ENCODE measurements around the gene PRCP. TPM values are rescaled to one million over a fixed set of nuclear protein-coding genes. Genes with fewer than 3 reads are reported as not detected.

Gene PRCP
- total and polyA plus RNA-seq, 4 donors = 27.3 to 55.2 (median 41.2) TPM

GRCh38 chr11:82898241-82898640 lies 2.0 kb downstream of the PRCP start:
- 64% methylated on average over 1 of the region's 1 CpG for WGBS
- DNase-seq (ENCODE audit: low spot score) = no peak
- H3K36me3 ChIP-seq (ENCODE audit: control insufficient read depth in 4 of 4, insufficient read depth in 3 of 4, low read depth in 1 of 4, low read length in 3 of 4) = no peaks in the 10 kb centered on the region
- TF ChIP-seq HNF4A (conservative IDR thresholded peaks at IDR 0.05) = no peak
- no peak for TF ChIP-seq SP1 (IDR thresholded peaks at IDR 0.05)
- no peak for TF ChIP-seq GABPA (IDR thresholded peaks at IDR 0.05 in 1 of 2, conservative IDR thresholded peaks at IDR 0.05 in 1 of 2)
- TF ChIP-seq RXRA (IDR thresholded peaks at IDR 0.05) = no peak
- TF ChIP-seq ZBTB33 (IDR thresholded peaks at IDR 0.05) = no peak
- TF ChIP-seq EGR1 (IDR thresholded peaks at IDR 0.05; ENCODE audit: low read depth in 2 of 2) = no peak
- no peak for TF ChIP-seq FOXA2 (IDR thresholded peaks at IDR 0.05)
- TF ChIP-seq CTCF (IDR thresholded peaks at IDR 0.05; ENCODE audit: low read depth, low read length, missing input control) = no peak
- no peak for TF ChIP-seq REST (IDR thresholded peaks at IDR 0.05)
- TF ChIP-seq HNF4G (IDR thresholded peaks at IDR 0.05) = no peak
- no peak for TF ChIP-seq YY1 (IDR thresholded peaks at IDR 0.05)
- no peaks in the 10 kb centered on the region for H3K27me3 ChIP-seq (ENCODE audit: control insufficient read depth in 4 of 4, insufficient read depth in 4 of 4, low read length in 3 of 4)
- no peak overlapping the region for H3K27ac ChIP-seq (ENCODE audit: low read depth in 1 of 2, low read length in 2 of 2)
- no peak overlapping the region for H3K4me3 ChIP-seq (ENCODE audit: low read depth in 1 of 3, low read length in 3 of 3)
- H3K9ac ChIP-seq (ENCODE audit: low read depth in 1 of 2, low read length in 2 of 2) = no peak overlapping the region
- no peaks in the 10 kb centered on the region for H3K9me3 ChIP-seq (ENCODE audit: control insufficient read depth in 4 of 4, low read length in 3 of 4)
- peaks cover 2 to 27% (median 11%) of the 10 kb centered on the region in 4 donors for H3K4me1 ChIP-seq (ENCODE audit: control insufficient read depth in 4 of 4, insufficient read depth in 4 of 4, low read length in 3 of 4)

- H3K4me3 ChIP-seq (ENCODE audit: low read depth in 1 of 3, low read length in 3 of 3) = no peak overlapping the region
- no peaks in the 10 kb centered on the region for H3K27me3 ChIP-seq (ENCODE audit: control insufficient read depth in 4 of 4, insufficient read depth in 4 of 4, low read length in 3 of 4)
- no peaks in the 10 kb centered on the region for H3K9me3 ChIP-seq (ENCODE audit: control insufficient read depth in 4 of 4, low read length in 3 of 4)
- 94% methylated on average over 6 of the region's 6 CpGs for WGBS
- no peak for DNase-seq (ENCODE audit: low spot score)
- no peaks in the 10 kb centered on the region for H3K36me3 ChIP-seq (ENCODE audit: control insufficient read depth in 4 of 4, insufficient read depth in 3 of 4, low read depth in 1 of 4, low read length in 3 of 4)
- no peak overlapping the region for H3K27ac ChIP-seq (ENCODE audit: low read depth in 1 of 2, low read length in 2 of 2)
- H3K4me1 ChIP-seq (ENCODE audit: control insufficient read depth in 4 of 4, insufficient read depth in 4 of 4, low read length in 3 of 4) = peaks cover 0 to 19% (median 6%) of the 10 kb centered on the region in 4 donors
- H3K9ac ChIP-seq (ENCODE audit: low read depth in 1 of 2, low read length in 2 of 2) = no peak overlapping the region
- no peak for TF ChIP-seq HNF4A (conservative IDR thresholded peaks at IDR 0.05)
- TF ChIP-seq ATF3 (IDR thresholded peaks at IDR 0.05) = no peak
- no peak for TF ChIP-seq REST (IDR thresholded peaks at IDR 0.05)
- TF ChIP-seq TAF1 (conservative IDR thresholded peaks at IDR 0.05) = no peak
- TF ChIP-seq EGR1 (IDR thresholded peaks at IDR 0.05; ENCODE audit: low read depth in 2 of 2) = no peak
- no peak for TF ChIP-seq CTCF (IDR thresholded peaks at IDR 0.05; ENCODE audit: low read depth, low read length, missing input control)
- TF ChIP-seq RAD21 (IDR thresholded peaks at IDR 0.05) = no peak
- no peak for TF ChIP-seq YY1 (IDR thresholded peaks at IDR 0.05)
- no peak for TF ChIP-seq NR2F2 (IDR thresholded peaks at IDR 0.05)
- TF ChIP-seq HNF4G (IDR thresholded peaks at IDR 0.05) = no peak
- no peak for TF ChIP-seq SP1 (IDR thresholded peaks at IDR 0.05)
- no peak for TF ChIP-seq ZBTB33 (IDR thresholded peaks at IDR 0.05)
Measured at GRCh38 chr11:82896183-82896582, 4.0 kb downstream of the PRCP start.
